Omental fat pad (tissue), 4 donors: ENCODE measurements around the gene TRMO. TPM values are rescaled to one million over a fixed set of nuclear protein-coding genes. Genes with fewer than 3 reads are reported as not detected.

ENCODE experiments used
- ATAC-seq: fragments of 150-250 bp; one replicate; pipeline ENCODE4 v1.9.1; 2016; ENCODE audit warnings: mild to moderate bottlenecking, moderate library complexity; ENCODE audit not compliant: low FRiP score
- DNase-seq: peaks from one replicate; pipeline ENCODE4 v3.0.0-alpha.2; 2019; ENCODE audit warnings: low spot score
- total RNA-seq, 4 donors: library from RNA; depleted of rRNA; stranded (reverse); fragments of >200 nt; gene quantifications; one replicate each; pipeline ENCODE4 v1.1.0, GENCODE V29; 2016
- TF ChIP-seq, protein P1 (sequence below), 3 donors: fragments of 450-650 bp; IDR thresholded peaks; one replicate each; pipeline ENCODE4 v1.5.1; 2016 to 2017; ENCODE audit warnings: antibody characterized with exemption in 3 of 3, mild to moderate bottlenecking in 3 of 3, moderate library complexity in 2 of 3

The TRMO gene, protein sequence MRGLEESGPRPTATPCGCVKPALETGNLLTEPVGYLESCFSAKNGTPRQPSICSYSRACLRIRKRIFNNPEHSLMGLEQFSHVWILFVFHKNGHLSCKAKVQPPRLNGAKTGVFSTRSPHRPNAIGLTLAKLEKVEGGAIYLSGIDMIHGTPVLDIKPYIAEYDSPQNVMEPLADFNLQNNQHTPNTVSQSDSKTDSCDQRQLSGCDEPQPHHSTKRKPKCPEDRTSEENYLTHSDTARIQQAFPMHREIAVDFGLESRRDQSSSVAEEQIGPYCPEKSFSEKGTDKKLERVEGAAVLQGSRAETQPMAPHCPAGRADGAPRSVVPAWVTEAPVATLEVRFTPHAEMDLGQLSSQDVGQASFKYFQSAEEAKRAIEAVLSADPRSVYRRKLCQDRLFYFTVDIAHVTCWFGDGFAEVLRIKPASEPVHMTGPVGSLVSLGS
- 10 to 100 TPM; 22.3 to 31.2 (median 24.3) TPM for total RNA-seq

DNA sequence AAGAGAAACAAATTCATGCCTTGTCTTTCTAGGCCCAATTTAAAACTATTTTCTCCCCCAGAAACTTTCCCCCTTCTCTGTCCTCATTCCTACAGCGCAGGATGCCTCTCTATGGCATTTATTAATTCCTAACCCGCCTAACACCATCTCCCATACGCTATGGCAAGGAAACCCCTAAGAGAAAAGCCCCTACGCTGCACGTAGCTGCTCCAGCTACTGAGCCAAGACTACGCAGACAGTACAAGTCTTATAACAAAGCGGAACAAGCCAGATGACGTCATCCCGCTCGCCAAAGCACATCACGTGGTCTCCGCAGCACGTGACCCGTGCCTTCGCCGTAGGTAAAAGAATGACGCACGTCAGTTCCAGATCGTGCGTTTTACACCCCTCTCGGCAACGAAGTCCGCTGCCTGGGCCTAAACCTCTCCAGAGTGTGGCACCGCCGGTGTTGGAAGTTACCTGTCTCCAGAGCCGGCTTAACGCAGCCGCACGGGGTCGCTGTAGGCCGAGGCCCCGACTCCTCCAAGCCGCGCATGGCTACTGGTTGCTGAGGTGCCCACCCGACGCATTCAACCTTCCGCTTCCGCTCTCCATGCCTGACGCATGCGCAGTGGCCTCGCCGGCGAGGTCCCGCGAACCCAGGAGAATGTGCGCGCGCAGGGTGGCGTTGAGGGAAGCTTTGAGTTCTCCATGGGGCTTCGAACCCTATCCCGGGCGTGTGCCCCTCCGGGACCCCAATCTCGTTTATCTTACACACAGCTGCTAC, at the start of gene TRMO:
TSS of gene TRMO (minus strand) at position 542 of the 766 bp plus-strand sequence. CDS start at position 535, 7 bp downstream.
- DNase-seq (peak; percentile 99), ATAC-seq (peak; percentile 90)
- TF ChIP-seq, protein P1, sequence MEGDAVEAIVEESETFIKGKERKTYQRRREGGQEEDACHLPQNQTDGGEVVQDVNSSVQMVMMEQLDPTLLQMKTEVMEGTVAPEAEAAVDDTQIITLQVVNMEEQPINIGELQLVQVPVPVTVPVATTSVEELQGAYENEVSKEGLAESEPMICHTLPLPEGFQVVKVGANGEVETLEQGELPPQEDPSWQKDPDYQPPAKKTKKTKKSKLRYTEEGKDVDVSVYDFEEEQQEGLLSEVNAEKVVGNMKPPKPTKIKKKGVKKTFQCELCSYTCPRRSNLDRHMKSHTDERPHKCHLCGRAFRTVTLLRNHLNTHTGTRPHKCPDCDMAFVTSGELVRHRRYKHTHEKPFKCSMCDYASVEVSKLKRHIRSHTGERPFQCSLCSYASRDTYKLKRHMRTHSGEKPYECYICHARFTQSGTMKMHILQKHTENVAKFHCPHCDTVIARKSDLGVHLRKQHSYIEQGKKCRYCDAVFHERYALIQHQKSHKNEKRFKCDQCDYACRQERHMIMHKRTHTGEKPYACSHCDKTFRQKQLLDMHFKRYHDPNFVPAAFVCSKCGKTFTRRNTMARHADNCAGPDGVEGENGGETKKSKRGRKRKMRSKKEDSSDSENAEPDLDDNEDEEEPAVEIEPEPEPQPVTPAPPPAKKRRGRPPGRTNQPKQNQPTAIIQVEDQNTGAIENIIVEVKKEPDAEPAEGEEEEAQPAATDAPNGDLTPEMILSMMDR (IDR thresholded peaks at IDR 0.05), result peak in 1 of 3 donors; percentile 41

DNA sequence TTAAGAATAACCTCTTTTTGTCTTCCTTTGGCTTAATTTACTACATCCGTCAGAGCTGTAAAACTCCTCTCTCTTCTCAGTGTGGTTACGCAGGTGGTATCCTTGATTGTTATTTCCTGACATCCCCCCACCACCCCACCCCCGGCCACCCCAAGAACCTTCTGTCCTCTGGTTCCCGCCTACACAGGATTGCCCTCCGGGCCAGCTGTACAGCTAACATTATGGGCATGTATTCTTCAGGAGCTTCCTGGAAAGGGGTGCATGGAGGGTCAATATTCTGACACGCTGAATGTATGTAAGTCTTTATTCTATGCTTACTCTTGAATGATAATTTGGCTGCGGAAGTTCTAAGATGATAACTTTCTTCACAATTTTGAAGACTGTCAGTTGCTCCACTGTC, 47.9 kb upstream of the TRMO start:
- ATAC-seq (no peak), DNase-seq (no peak)
- TF ChIP-seq, protein P1 (IDR thresholded peaks at IDR 0.05), result no peak

GRCh38 chr9:97969014-97969413, 46.7 kb upstream of the TRMO start:
- TF ChIP-seq, protein P1 (IDR thresholded peaks at IDR 0.05), result no peak
- no peak for DNase-seq
- no peak for ATAC-seq

- TF ChIP-seq, protein P1 (IDR thresholded peaks at IDR 0.05), result no peak
- ATAC-seq (no peak), DNase-seq (no peak)
Observed at GRCh38 chr9:97966493-97966892, 44.2 kb upstream of the TRMO start.

GRCh38 chr9:97964901-97965300, 42.6 kb upstream of the TRMO start:
- DNase-seq (no peak), ATAC-seq (no peak)
- TF ChIP-seq, protein P1 (IDR thresholded peaks at IDR 0.05), result no peak

DNA sequence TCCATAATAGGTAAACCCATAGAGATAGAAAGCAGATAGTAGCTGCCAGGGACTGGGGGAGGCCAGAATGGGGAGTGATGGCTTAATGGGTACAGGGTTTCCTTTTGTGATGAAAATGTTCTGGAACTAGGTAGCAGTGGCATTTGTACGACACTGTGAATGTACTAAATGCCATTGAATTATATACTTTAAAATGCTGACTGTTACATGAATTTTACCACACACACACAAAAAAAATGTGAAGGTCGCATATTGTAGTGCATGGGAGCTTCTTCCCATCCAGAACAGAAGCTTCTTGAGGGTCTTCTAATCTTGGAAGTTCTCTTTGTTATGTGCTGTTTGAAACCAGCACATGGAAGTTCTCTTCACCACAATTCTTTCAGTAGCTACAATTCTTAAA, 40.9 kb upstream of the TRMO start:
- DNase-seq, result no peak
- no peak for ATAC-seq
- TF ChIP-seq, protein P1 (IDR thresholded peaks at IDR 0.05), result no peak
